ENCODE results near the gene MAP3K7CL.

Gene MAP3K7CL

GRCh38 chr21:29205988-29206387, 75.5 kb downstream of the MAP3K7CL start:
- no peak for DNase-seq (ENCODE audit: low read depth)

GRCh38 chr21:29206445-29206844, 76.0 kb downstream of the MAP3K7CL start:
- no peak for TF ChIP-seq CTCF (IDR thresholded peaks at IDR 0.05; ENCODE audit: low read depth, low read length, missing control alignments)
- in situ Hi-C loops (cut with HindIII; ENCODE audit: low sequenced_read_pairs) = no loop called here
- DNase-seq (ENCODE audit: low read depth) = no peak
- H3K4me3 ChIP-seq (ENCODE audit: low read depth, low read length) = no peak overlapping the region

More at GRCh38 chr21:29205988-29206387, 75.5 kb downstream of the MAP3K7CL start:
- TF ChIP-seq CTCF (IDR thresholded peaks at IDR 0.05; ENCODE audit: low read depth, low read length, missing control alignments) = no peak
- H3K4me3 ChIP-seq (ENCODE audit: low read depth, low read length) = no peak overlapping the region
- in situ Hi-C loops (cut with HindIII; ENCODE audit: low sequenced_read_pairs) = no loop called here

- no peak for TF ChIP-seq CTCF (IDR thresholded peaks at IDR 0.05; ENCODE audit: low read depth, low read length, missing control alignments)
- in situ Hi-C loops (cut with HindIII; ENCODE audit: low sequenced_read_pairs) = no loop called here
- no peak for DNase-seq (ENCODE audit: low read depth)
- no peak overlapping the region for H3K4me3 ChIP-seq (ENCODE audit: low read depth, low read length)
Measured at GRCh38 chr21:29207201-29207600, 76.8 kb downstream of the MAP3K7CL start.

- no peak overlapping the region for H3K4me3 ChIP-seq (ENCODE audit: low read depth, low read length)
- in situ Hi-C loops (cut with HindIII; ENCODE audit: low sequenced_read_pairs) = no loop called here
- TF ChIP-seq CTCF (IDR thresholded peaks at IDR 0.05; ENCODE audit: low read depth, low read length, missing control alignments) = no peak
Measured at GRCh38 chr21:29208044-29208681, 77.7 kb downstream of the MAP3K7CL start.

GRCh38 chr21:29208682-29209059, 78.2 kb downstream of the MAP3K7CL start:
- TF ChIP-seq CTCF (IDR thresholded peaks at IDR 0.05; ENCODE audit: low read depth, low read length, missing control alignments) = no peak
- in situ Hi-C loops (cut with HindIII; ENCODE audit: low sequenced_read_pairs) = no loop called here
- no peak overlapping the region for H3K4me3 ChIP-seq (ENCODE audit: low read depth, low read length)
- peak; percentile 58 for DNase-seq (ENCODE audit: low read depth)

More at GRCh38 chr21:29208044-29208681, 77.7 kb downstream of the MAP3K7CL start:
- no peak for DNase-seq (ENCODE audit: low read depth)

- no peak for TF ChIP-seq CTCF (IDR thresholded peaks at IDR 0.05; ENCODE audit: low read depth, low read length, missing control alignments)
- no peak for DNase-seq (ENCODE audit: low read depth)
- H3K4me3 ChIP-seq (ENCODE audit: low read depth, low read length) = no peak overlapping the region
- in situ Hi-C loops (cut with HindIII; ENCODE audit: low sequenced_read_pairs) = no loop called here
Measured at GRCh38 chr21:29209696-29210095, 79.3 kb downstream of the MAP3K7CL start.
